GM12878 (cell line): ENCODE data around the gene SPN. TPM values are rescaled to one million over a fixed set of nuclear protein-coding genes. Genes with fewer than 3 reads are reported as not detected.

Source experiments
- ATF3 ChIP-seq: IDR thresholded peaks from 2 replicates; pipeline ENCODE4 v1.6.1; 2011; ENCODE audit warnings: low read depth, mild to moderate bottlenecking, low read length, moderate library complexity, borderline replicate concordance; ENCODE audit errors: extremely low read depth
- E4F1 ChIP-seq: fragments of 450-650 bp; IDR thresholded peaks from 2 replicates; pipeline ENCODE4 v1.6.1; 2018; ENCODE audit warnings: borderline replicate concordance, mild to moderate bottlenecking; ENCODE audit not compliant: partially characterized antibody
- EGR1 ChIP-seq, 2 experiments: IDR thresholded peaks; 1 replicate in 1 of 2; 2 replicates in 1 of 2; pipeline ENCODE4 v1.6.1; 2011 to 2012; ENCODE audit warnings: low read depth in 2 of 2, low read length in 2 of 2, borderline replicate concordance in 1 of 2, mild to moderate bottlenecking in 1 of 2, moderate library complexity in 1 of 2
- FOS ChIP-seq: IDR thresholded peaks from 3 replicates; pipeline ENCODE4 v1.6.1; 2011; ENCODE audit warnings: borderline replicate concordance; ENCODE audit not compliant: insufficient read length; ENCODE audit errors: extremely low read depth
- HDAC2 ChIP-seq: fragments of 200-600 bp; sonication (generic); IDR thresholded peaks from 2 replicates; pipeline ENCODE4 v1.6.1; 2017
- HDGF ChIP-seq: fragments of 450-650 bp; IDR thresholded peaks from 2 replicates; pipeline ENCODE4 v1.6.1; 2016; ENCODE audit warnings: antibody characterized with exemption
- IKZF2 ChIP-seq, 2 experiments: fragments of 450-650 bp; IDR thresholded peaks; 2 replicates each; pipeline ENCODE4 v1.6.1; 2017; ENCODE audit warnings: mild to moderate bottlenecking in 2 of 2, moderate library complexity in 2 of 2
- IRF5 ChIP-seq: fragments of 450-650 bp; IDR thresholded peaks from 2 replicates; pipeline ENCODE4 v1.6.1; 2017; ENCODE audit warnings: borderline replicate concordance
- MAX ChIP-seq: IDR thresholded peaks from 2 replicates; pipeline ENCODE4 v1.6.1; 2012; ENCODE audit warnings: low read depth, low read length, improper control_type of control experiment
- MXI1 ChIP-seq: fragments of 150-350 bp; IDR thresholded peaks from 2 replicates; pipeline ENCODE4 v1.6.1; 2011; ENCODE audit warnings: low read depth, mild to moderate bottlenecking, inconsistent platforms, low read length, improper control_type of control experiment
- MYB ChIP-seq: fragments of 150-350 bp; IDR thresholded peaks from 2 replicates; pipeline ENCODE4 v1.6.1; 2014; ENCODE audit warnings: mild to moderate bottlenecking, low read depth, low read length, borderline replicate concordance
- NFIC ChIP-seq: IDR thresholded peaks from 2 replicates; pipeline ENCODE4 v1.6.1; 2012; ENCODE audit warnings: low read depth, mild to moderate bottlenecking, inconsistent platforms, low read length, moderate library complexity
- POLR2A ChIP-seq: IDR thresholded peaks from 2 replicates; pipeline ENCODE4 v1.6.1; 2011; ENCODE audit warnings: low read depth, mild to moderate bottlenecking, low read length
- RBBP5 ChIP-seq: fragments of 200-600 bp; sonication (generic); conservative IDR thresholded peaks from 2 replicates; pipeline ENCODE4 v1.6.1; 2016
- RFX5 ChIP-seq: IDR thresholded peaks from 2 replicates; pipeline ENCODE4 v1.6.1; 2011; ENCODE audit warnings: low read depth, low read length, improper control_type of control experiment
- SIX5 ChIP-seq: IDR thresholded peaks from 2 replicates; pipeline ENCODE4 v1.6.1; 2011; ENCODE audit warnings: mild to moderate bottlenecking, low read depth, low read length, moderate library complexity; ENCODE audit not compliant: severe bottlenecking
- SMAD1 ChIP-seq: fragments of 450-650 bp; IDR thresholded peaks from 2 replicates; pipeline ENCODE4 v1.6.1; 2018; ENCODE audit warnings: mild to moderate bottlenecking, low read depth; ENCODE audit not compliant: partially characterized antibody
- SREBF1 ChIP-seq: IDR thresholded peaks from 2 replicates; pipeline ENCODE4 v1.6.1; 2012; ENCODE audit warnings: mild to moderate bottlenecking, low read length
- SREBF2 ChIP-seq: IDR thresholded peaks from 2 replicates; pipeline ENCODE4 v1.6.1; 2012; ENCODE audit warnings: mild to moderate bottlenecking, low read length
- TARDBP ChIP-seq: IDR thresholded peaks from 2 replicates; pipeline ENCODE4 v1.6.1; 2016; ENCODE audit warnings: borderline replicate concordance
- TBL1XR1 ChIP-seq: IDR thresholded peaks from 2 replicates; pipeline ENCODE4 v1.6.1; 2012; ENCODE audit warnings: low read depth, low read length, improper control_type of control experiment
- USF2 ChIP-seq: IDR thresholded peaks from 2 replicates; pipeline ENCODE4 v1.6.1; 2011; ENCODE audit warnings: low read depth, low read length, improper control_type of control experiment, borderline replicate concordance
- polyA plus RNA-seq, 11 experiments: library from polyadenylated mRNA; depleted of rRNA in 4 of 11; unstranded in 6 of 11; stranded (reverse) in 5 of 11; fragments of >200 nt; fragmentation: Nextera tagmentation in 4 of 11; fragmentation: Illumina TruSeq in 1 of 11; extraction: Ambion mirVana in 4 of 11; extraction: Trizol in 1 of 11; gene quantifications; 1 replicate in 1 of 11; 2 replicates in 10 of 11; pipeline versions ENCODE4 v1.2.1 to v1.2.3, GENCODE V29; 2011 to 2016; ENCODE audit warnings: inconsistent platforms in 2 of 11, missing spikeins in 2 of 11, low read depth in 1 of 11
- total RNA-seq, 4 experiments: library from RNA; depleted of rRNA in 3 of 4; stranded (reverse); fragments of >200 nt in 3 of 4; fragmentation: Illumina TruSeq in 1 of 4; extraction: Trizol in 1 of 4; gene quantifications; 2 replicates each; pipeline versions ENCODE4 v1.2.1 to v1.2.3, GENCODE V29; 2013 to 2021
- TF ChIP-seq, protein P1 (sequence below): IDR thresholded peaks from 2 replicates; pipeline ENCODE4 v1.6.1; 2011; ENCODE audit warnings: mild to moderate bottlenecking, low read depth, low read length, moderate library complexity; ENCODE audit not compliant: insufficient replicate concordance

SPN gene
- total and polyA plus RNA-seq, 10 of the 15 experiments (the other 5 are each of a cell fraction or from before 2014, with no cell fraction given) = 16.2 to 173 (median 92.7) TPM

DNA sequence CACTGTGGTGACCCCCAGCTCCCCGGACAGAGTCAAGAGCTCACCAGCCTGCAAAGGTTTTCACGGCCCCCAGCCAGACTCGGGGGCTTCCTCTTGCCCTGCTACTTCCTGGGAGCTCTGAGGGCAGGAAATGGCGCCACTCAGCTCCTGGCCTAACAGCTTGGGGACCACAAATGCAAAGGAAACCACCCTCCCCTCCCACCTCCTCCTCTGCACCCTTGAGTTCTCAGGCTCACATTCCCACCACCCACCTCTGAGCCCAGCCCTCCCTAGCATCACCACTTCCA, 375 bp upstream of the SPN start (continued):
- TF ChIP-seq EGR1 (IDR thresholded peaks at IDR 0.05; ENCODE audit: borderline replicate concordance in 1 of 2, low read depth in 2 of 2, low read length in 2 of 2) (peak in 1 of 2 experiments; percentile 52; a peak in 1 of 3 replicates), HDAC2 (no peak), IKZF2 (IDR thresholded peaks at IDR 0.05) (peak; percentile 86 to 93; a peak in 3 of 4 replicates), SMAD1 (no peak), MAX (no peak), NFIC (no peak), FOS (no peak), SREBF2 (no peak), RBBP5 (no peak), TBL1XR1 (0 out of 2 replicates have a peak, but pooled peaks have one; percentile 32), HDGF (peak; percentile 98), E4F1 (peak; percentile 51), MXI1 (no peak), ATF3 (no peak), USF2 (no peak), SREBF1 (no peak), MYB (no peak), POLR2A (no peak), SIX5 (no peak), TARDBP (no peak), IRF5 (no peak), RFX5 (no peak)
- TF ChIP-seq, protein P1, sequence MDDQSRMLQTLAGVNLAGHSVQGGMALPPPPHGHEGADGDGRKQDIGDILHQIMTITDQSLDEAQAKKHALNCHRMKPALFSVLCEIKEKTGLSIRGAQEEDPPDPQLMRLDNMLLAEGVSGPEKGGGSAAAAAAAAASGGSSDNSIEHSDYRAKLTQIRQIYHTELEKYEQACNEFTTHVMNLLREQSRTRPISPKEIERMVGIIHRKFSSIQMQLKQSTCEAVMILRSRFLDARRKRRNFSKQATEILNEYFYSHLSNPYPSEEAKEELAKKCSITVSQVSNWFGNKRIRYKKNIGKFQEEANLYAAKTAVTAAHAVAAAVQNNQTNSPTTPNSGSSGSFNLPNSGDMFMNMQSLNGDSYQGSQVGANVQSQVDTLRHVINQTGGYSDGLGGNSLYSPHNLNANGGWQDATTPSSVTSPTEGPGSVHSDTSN = no peak
